Stimulated activated naive CD4-positive, alpha-beta T cell treated with Interleukin-2 at 50 U/mL for 16 hours (primary cell): ENCODE data around the gene SUPT5H.
"Not testable (repeated sequence)": the region's sequence is repeated elsewhere in the genome, so short reads cannot be mapped to it uniquely, and the experiment has no call there.

Source experiments
- DNase-seq: peaks from one replicate; lab custom pipeline; 2025; lab: John Stamatoyannopoulos, UW

The SUPT5H gene

GRCh38 chr19:39467941-39468340 lies 22.6 kb downstream of the SUPT5H start:
- no peak for DNase-seq

GRCh38 chr19:39469036-39469435 lies 23.7 kb downstream of the SUPT5H start:
- no peak for DNase-seq

- DNase-seq, result no peak
These were observed 24.2 kb downstream of the SUPT5H start for GRCh38 chr19:39469567-39469966.

- no peak for DNase-seq
These were observed 25.4 kb downstream of the SUPT5H start for GRCh38 chr19:39470724-39471339.

- DNase-seq, result no peak
These were observed 26.6 kb downstream of the SUPT5H start for GRCh38 chr19:39471756-39472536.

GRCh38 chr19:39472746-39473442 lies 27.5 kb downstream of the SUPT5H start:
- DNase-seq, result no peak

- no peak for DNase-seq
These were observed 28.1 kb downstream of the SUPT5H start for GRCh38 chr19:39473443-39473960.

GRCh38 chr19:39474139-39474620 lies 28.8 kb downstream of the SUPT5H start:
- peak; percentile 72 for DNase-seq

GRCh38 chr19:39475748-39476147 lies 30.4 kb downstream of the SUPT5H start:
- no peak for DNase-seq

GRCh38 chr19:39479319-39479801 lies 34.0 kb downstream of the SUPT5H start:
- DNase-seq, result not testable (repeated sequence)

- DNase-seq, result no peak
These were observed 34.5 kb downstream of the SUPT5H start for GRCh38 chr19:39479916-39480315.

- DNase-seq, result peak; percentile 97
These were observed 35.2 kb downstream of the SUPT5H start, which contains the start of gene TIMM50 for GRCh38 chr19:39480337-39481228. Gene TIMM50, plus strand, starts transcription at chr19:39480838. Its CDS starts 16 bp downstream, at chr19:39480854.

GRCh38 chr19:39481229-39481545 lies 35.8 kb downstream of the SUPT5H start:
- DNase-seq, result no peak

- DNase-seq, result no peak
These were observed 36.3 kb downstream of the SUPT5H start for GRCh38 chr19:39481676-39482075.

GRCh38 chr19:39483141-39483540 lies 37.8 kb downstream of the SUPT5H start:
- no peak for DNase-seq

- no peak for DNase-seq
These were observed 44.4 kb downstream of the SUPT5H start for GRCh38 chr19:39489756-39490155.

GRCh38 chr19:39492225-39492624 lies 46.8 kb downstream of the SUPT5H start:
- no peak for DNase-seq

- DNase-seq, result no peak
These were observed 47.4 kb downstream of the SUPT5H start for GRCh38 chr19:39492788-39493187.

- DNase-seq, result no peak
These were observed 49.3 kb downstream of the SUPT5H start for GRCh38 chr19:39494661-39495060.

- DNase-seq, result no peak
These were observed 50.7 kb downstream of the SUPT5H start for GRCh38 chr19:39496063-39496462.

GRCh38 chr19:39497701-39497995 lies 52.3 kb downstream of the SUPT5H start:
- DNase-seq, result no peak
